HCT116 (cell line): Measurements from ENCODE around the gene XYLT1.
"Not testable (repeated sequence)": the region's sequence is repeated elsewhere in the genome, so short reads cannot be mapped to it uniquely, and the experiment has no call there.

Experiments used
- EZH2 ChIP-seq: fragments of 200-600 bp; sonication (generic); IDR thresholded peaks from 2 replicates; pipeline ENCODE4 v1.6.1; 2017; ENCODE audit warnings: antibody characterized with exemption, mixed run types
- FOSL1 ChIP-seq: IDR thresholded peaks from 2 replicates; pipeline ENCODE4 v1.6.1; 2012; ENCODE audit warnings: low read depth
- POLR2A ChIP-seq: IDR thresholded peaks from 2 replicates; pipeline ENCODE4 v1.7.0; 2011; ENCODE audit warnings: borderline replicate concordance; ENCODE audit not compliant: insufficient read depth, insufficient read length; ENCODE audit errors: extremely low read depth
- POLR2AphosphoS5 ChIP-seq: IDR thresholded peaks from 2 replicates; pipeline ENCODE4 v1.6.1; 2011; ENCODE audit warnings: mild to moderate bottlenecking, low read depth, low read length, moderate library complexity
- RAD21 ChIP-seq: IDR thresholded peaks from 2 replicates; pipeline ENCODE4 v1.6.1; 2012; ENCODE audit warnings: low read depth, mild to moderate bottlenecking
- SRF ChIP-seq: IDR thresholded peaks from 2 replicates; pipeline ENCODE4 v1.6.1; 2012; ENCODE audit warnings: low read depth
- TCF7L2 ChIP-seq: IDR thresholded peaks from 2 replicates; pipeline ENCODE4 v1.7.0; 2011; ENCODE audit warnings: borderline replicate concordance, inconsistent platforms; ENCODE audit not compliant: insufficient read depth, insufficient read length; ENCODE audit errors: extremely low read depth
- YY1 ChIP-seq: IDR thresholded peaks from 2 replicates; pipeline ENCODE4 v1.6.1; 2011; ENCODE audit warnings: low read length, low read depth, moderate library complexity, mild to moderate bottlenecking; ENCODE audit not compliant: insufficient replicate concordance; ENCODE audit errors: extremely low read depth
- ZFX ChIP-seq: fragments of 450-650 bp; IDR thresholded peaks from 2 replicates; pipeline ENCODE4 v1.6.1; 2017
- TF ChIP-seq, protein P1 (sequence below), 3 experiments: fragments of 200-600 bp in 1 of 3; sonication (generic) in 1 of 3; IDR thresholded peaks in 2 of 3; conservative IDR thresholded peaks in 1 of 3; 2 replicates each; pipeline ENCODE4 v1.5.1; 2012 to 2017; ENCODE audit warnings: low read depth in 2 of 3, low read length in 2 of 3, antibody characterized with exemption in 1 of 3, borderline replicate concordance in 1 of 3, control low read depth in 1 of 3, mild to moderate bottlenecking in 1 of 3, mixed read lengths in 1 of 3, mixed run types in 1 of 3, moderate library complexity in 1 of 3; ENCODE audit not compliant: insufficient read depth in 1 of 3
- TF ChIP-seq, protein P2 (sequence below): IDR thresholded peaks from 2 replicates; pipeline ENCODE4 v1.6.1; 2012

DNA sequence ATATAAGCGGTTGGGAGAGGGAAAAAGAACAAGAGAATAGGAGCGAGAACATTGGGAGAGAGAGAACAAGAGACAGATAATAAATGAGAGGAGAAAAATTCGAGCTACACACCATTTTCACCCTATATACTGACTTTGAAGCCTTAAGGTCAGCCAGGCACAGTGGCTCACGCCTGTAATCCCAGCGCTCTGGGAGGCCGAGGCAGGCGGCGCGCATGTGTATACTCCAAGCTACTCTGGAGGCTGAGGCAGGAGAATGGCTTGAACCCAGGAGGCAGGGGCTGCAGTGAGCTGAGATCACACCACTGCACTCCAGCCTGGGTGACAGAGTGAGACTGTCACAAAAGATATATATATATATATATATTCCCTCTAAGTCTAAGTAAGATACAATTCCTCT is 164.5 kb downstream of the XYLT1 start:
- TF ChIP-seq, protein P1, sequence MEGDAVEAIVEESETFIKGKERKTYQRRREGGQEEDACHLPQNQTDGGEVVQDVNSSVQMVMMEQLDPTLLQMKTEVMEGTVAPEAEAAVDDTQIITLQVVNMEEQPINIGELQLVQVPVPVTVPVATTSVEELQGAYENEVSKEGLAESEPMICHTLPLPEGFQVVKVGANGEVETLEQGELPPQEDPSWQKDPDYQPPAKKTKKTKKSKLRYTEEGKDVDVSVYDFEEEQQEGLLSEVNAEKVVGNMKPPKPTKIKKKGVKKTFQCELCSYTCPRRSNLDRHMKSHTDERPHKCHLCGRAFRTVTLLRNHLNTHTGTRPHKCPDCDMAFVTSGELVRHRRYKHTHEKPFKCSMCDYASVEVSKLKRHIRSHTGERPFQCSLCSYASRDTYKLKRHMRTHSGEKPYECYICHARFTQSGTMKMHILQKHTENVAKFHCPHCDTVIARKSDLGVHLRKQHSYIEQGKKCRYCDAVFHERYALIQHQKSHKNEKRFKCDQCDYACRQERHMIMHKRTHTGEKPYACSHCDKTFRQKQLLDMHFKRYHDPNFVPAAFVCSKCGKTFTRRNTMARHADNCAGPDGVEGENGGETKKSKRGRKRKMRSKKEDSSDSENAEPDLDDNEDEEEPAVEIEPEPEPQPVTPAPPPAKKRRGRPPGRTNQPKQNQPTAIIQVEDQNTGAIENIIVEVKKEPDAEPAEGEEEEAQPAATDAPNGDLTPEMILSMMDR (IDR thresholded peaks at IDR 0.05 in 2 of 3, conservative IDR thresholded peaks at IDR 0.05 in 1 of 3; ENCODE audit: borderline replicate concordance in 1 of 3, insufficient read depth in 1 of 3, low read depth in 2 of 3, low read length in 2 of 3): not testable (repeated sequence)
- TF ChIP-seq SRF, POLR2A, RAD21, EZH2, FOSL1, POLR2AphosphoS5, YY1, ZFX, TCF7L2: not testable (repeated sequence)
- TF ChIP-seq, protein P2, sequence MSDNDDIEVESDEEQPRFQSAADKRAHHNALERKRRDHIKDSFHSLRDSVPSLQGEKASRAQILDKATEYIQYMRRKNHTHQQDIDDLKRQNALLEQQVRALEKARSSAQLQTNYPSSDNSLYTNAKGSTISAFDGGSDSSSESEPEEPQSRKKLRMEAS: not testable (repeated sequence)
